HepG2 (cell line): ENCODE measurements around the gene SLIT3. TPM values are rescaled to one million over a fixed set of nuclear protein-coding genes. Genes with fewer than 3 reads are reported as not detected.

Experiments used
- ATAC-seq: fragments of 200-7000 bp; cut with Tn5 transposase; 3 replicates; pipeline ENCODE4 v1.9.1; 2020; ENCODE audit warnings: mild to moderate bottlenecking, moderate library complexity
- BruUV-seq: library from RNA; stranded (reverse); fragments of 400-500 nt; replicated peaks from 2 replicates; lab custom pipeline; 2021; lab: Mats Ljungman, UMichigan
- CTCF ChIA-PET: fragments of 300-600 bp; formaldehyde crosslinking; extraction: SDS; loops from one replicate; lab custom pipeline; 2021; ENCODE audit warnings: low total read pairs, inconsistent platforms, low intra/inter-chr PET ratio; lab: Yijun Ruan, JAX
- POLR2A ChIA-PET: fragments of 350-600 bp; sonication (Branson Sonifier 250); formaldehyde crosslinking; loops from one replicate; lab custom pipeline; 2020; ENCODE audit warnings: antibody characterized with exemption, inconsistent platforms; lab: Yijun Ruan, JAX
- DNase-seq: peaks from one replicate; pipeline ENCODE4 v3.0.0-alpha.2; 2015; ENCODE audit warnings: low spot score
- FAIRE-seq: peaks from 3 replicates; lab custom pipeline; 2011; peaks lifted over from hg19 to GRCh38; lab: Jason Lieb, UNC
- H2AFZ ChIP-seq: one replicate; pipeline ENCODE4 v1.6.1; 2011; ENCODE audit warnings: low read length, inconsistent platforms
- H3K27ac ChIP-seq: fragments of 300-600 bp; 3 replicates; pipeline ENCODE4 v1.8.0; 2011; ENCODE audit warnings: mixed run types, mild to moderate bottlenecking, mixed read lengths, low read length, inconsistent platforms; ENCODE audit not compliant: insufficient read depth; ENCODE audit errors: extremely low read length
- H3K27me3 ChIP-seq, 2 experiments: fragments of 200-600 bp in 1 of 2; 2 replicates in 1 of 2; 3 replicates in 1 of 2; pipeline versions ENCODE4 v1.6.0 to v1.8.0; 2011; ENCODE audit warnings: low read length in 2 of 2, mild to moderate bottlenecking in 2 of 2, moderate library complexity in 2 of 2, inconsistent platforms in 1 of 2; ENCODE audit not compliant: insufficient read depth in 2 of 2, control insufficient read depth in 1 of 2
- H3K36me3 ChIP-seq, 2 experiments: fragments of 200-600 bp in 1 of 2; replicated peaks in 1 of 2; 2 replicates in 1 of 2; 3 replicates in 1 of 2; pipeline versions ENCODE4 v1.5.1 to v1.8.0; 2011; ENCODE audit warnings: low read length in 2 of 2, inconsistent platforms in 1 of 2; ENCODE audit not compliant: insufficient read depth in 2 of 2, control insufficient read depth in 1 of 2
- H3K4me1 ChIP-seq: 2 replicates; pipeline ENCODE4 v1.5.1; 2012; ENCODE audit warnings: low read length, inconsistent platforms; ENCODE audit not compliant: insufficient read depth
- H3K4me2 ChIP-seq: 2 replicates; pipeline ENCODE4 v1.6.0; 2011; ENCODE audit warnings: low read depth, low read length, inconsistent platforms
- H3K4me3 ChIP-seq, 3 experiments: fragments of 200-600 bp in 1 of 3; sonication (generic), shearing (Covaris generic) in 1 of 3; replicated peaks in 1 of 3; 2 replicates each; pipeline ENCODE4 v1.5.1; 2011 to 2016; ENCODE audit warnings: low read length in 3 of 3, inconsistent platforms in 2 of 3, low read depth in 2 of 3, mild to moderate bottlenecking in 2 of 3, control low read depth in 1 of 3, mixed read lengths in 1 of 3; ENCODE audit not compliant: insufficient read depth in 1 of 3
- H3K79me2 ChIP-seq: one replicate; pipeline ENCODE4 v1.6.1; 2011; ENCODE audit warnings: low read length, inconsistent platforms; ENCODE audit not compliant: insufficient read depth
- H3K9ac ChIP-seq: 2 replicates; pipeline ENCODE4 v1.6.0; 2011; ENCODE audit warnings: mild to moderate bottlenecking, low read depth, low read length, inconsistent platforms; ENCODE audit not compliant: insufficient read depth
- H3K9me3 ChIP-seq: 2 replicates; pipeline ENCODE4 v1.5.1; 2012; ENCODE audit warnings: mild to moderate bottlenecking, low read length
- H4K20me1 ChIP-seq: 2 replicates; pipeline ENCODE4 v1.6.0; 2011; ENCODE audit warnings: inconsistent platforms, mild to moderate bottlenecking, low read length, moderate library complexity; ENCODE audit not compliant: insufficient read depth
- HMGA1 ChIP-seq: sonication (generic); formaldehyde crosslinking; conservative IDR thresholded peaks from 2 replicates; pipeline ENCODE4 v1.4.0; 2020; ENCODE audit warnings: missing genetic modification reagents
- SMAD9 ChIP-seq: sonication (generic); formaldehyde crosslinking; IDR thresholded peaks from 2 replicates; pipeline ENCODE4 v1.5.1; 2020; ENCODE audit warnings: mild to moderate bottlenecking, missing genetic modification reagents
- SRF ChIP-seq: IDR thresholded peaks from 2 replicates; pipeline ENCODE4 v1.6.1; 2011; ENCODE audit warnings: mild to moderate bottlenecking, low read depth, low read length, moderate library complexity
- TCF7 ChIP-seq: sonication (generic); IDR thresholded peaks from 2 replicates; pipeline ENCODE4 v1.6.1; 2016; ENCODE audit warnings: antibody characterized with exemption, low read depth
- WIZ ChIP-seq: sonication (generic); formaldehyde crosslinking; IDR thresholded peaks from 2 replicates; pipeline ENCODE4 v1.5.1; 2020; ENCODE audit warnings: mild to moderate bottlenecking, missing genetic modification reagents
- ZBTB33 ChIP-seq: sonication (generic); formaldehyde crosslinking; IDR thresholded peaks from 2 replicates; pipeline ENCODE4 v1.4.0; 2020; ENCODE audit warnings: missing genetic modification reagents
- ZBTB7B ChIP-seq: sonication (generic); formaldehyde crosslinking; IDR thresholded peaks from 2 replicates; pipeline ENCODE4 v1.4.0; 2020; ENCODE audit warnings: missing genetic modification reagents
- ZNF3 ChIP-seq: IDR thresholded peaks from 2 replicates; pipeline ENCODE4 v1.7.0; 2017; ENCODE audit warnings: inconsistent platforms
- ZNF660 ChIP-seq: sonication (generic); formaldehyde crosslinking; IDR thresholded peaks from 2 replicates; pipeline ENCODE4 v1.5.1; 2020; ENCODE audit warnings: mild to moderate bottlenecking, low read depth, missing genetic modification reagents, borderline replicate concordance
- ZNF670 ChIP-seq: sonication (generic); formaldehyde crosslinking; IDR thresholded peaks from 2 replicates; pipeline ENCODE4 v1.8.0; 2022; ENCODE audit warnings: mild to moderate bottlenecking, missing genetic modification reagents, borderline replicate concordance
- WGBS: methylation state at CpG from one replicate; pipeline ENCODE4 v1.1.6; 2017; ENCODE audit warnings: low lambda C conversion rate; 5-methylcytosine and 5-hydroxymethylcytosine counted together
- in situ Hi-C: cut with HindIII; loops from 2 replicates; pipeline ENCODE4 v1.10.0; 2017; ENCODE audit warnings: low pct_unique_long_range_greater_than_20kb; ENCODE audit not compliant: extremely low pct_ligation_motif_present
- intact Hi-C: fragments of 100-400 bp; cut with micrococcal nuclease; formaldehyde crosslinking; loops from one replicate; pipeline ENCODE4 v1.10.0; 2022; ENCODE audit not compliant: unreplicated experiment
- polyA plus RNA-seq, 8 experiments: library from polyadenylated mRNA; depleted of rRNA in 3 of 8; stranded (reverse) in 7 of 8; unstranded in 1 of 8; fragments of >200 nt; fragmentation: Illumina TruSeq in 4 of 8; extraction: Trizol in 4 of 8; gene quantifications; 2 replicates each; pipeline versions ENCODE4 v1.2.1 to v1.2.3, GENCODE V29; 2011 to 2016; ENCODE audit warnings: low read depth in 4 of 8, missing spikeins in 1 of 8, mixed read lengths in 1 of 8; ENCODE audit not compliant: insufficient read depth in 1 of 8
- total RNA-seq, 5 experiments: library from RNA; depleted of rRNA; stranded (reverse); fragments of >200 nt; fragmentation: Illumina TruSeq; extraction: Trizol; gene quantifications; 2 replicates each; pipeline ENCODE4 v1.2.3, GENCODE V29; 2016; ENCODE audit warnings: low read depth in 1 of 5
- TF ChIP-seq, protein P1 (sequence below): sonication (generic); formaldehyde crosslinking; conservative IDR thresholded peaks from 2 replicates; pipeline ENCODE4 v1.4.0; 2020; ENCODE audit warnings: mild to moderate bottlenecking, missing genetic modification reagents, moderate library complexity

SLIT3 gene
- total and polyA plus RNA-seq, 2 of the 13 experiments (the other 11 are each of a cell fraction or from before 2014, with no cell fraction given), result not detected

DNA sequence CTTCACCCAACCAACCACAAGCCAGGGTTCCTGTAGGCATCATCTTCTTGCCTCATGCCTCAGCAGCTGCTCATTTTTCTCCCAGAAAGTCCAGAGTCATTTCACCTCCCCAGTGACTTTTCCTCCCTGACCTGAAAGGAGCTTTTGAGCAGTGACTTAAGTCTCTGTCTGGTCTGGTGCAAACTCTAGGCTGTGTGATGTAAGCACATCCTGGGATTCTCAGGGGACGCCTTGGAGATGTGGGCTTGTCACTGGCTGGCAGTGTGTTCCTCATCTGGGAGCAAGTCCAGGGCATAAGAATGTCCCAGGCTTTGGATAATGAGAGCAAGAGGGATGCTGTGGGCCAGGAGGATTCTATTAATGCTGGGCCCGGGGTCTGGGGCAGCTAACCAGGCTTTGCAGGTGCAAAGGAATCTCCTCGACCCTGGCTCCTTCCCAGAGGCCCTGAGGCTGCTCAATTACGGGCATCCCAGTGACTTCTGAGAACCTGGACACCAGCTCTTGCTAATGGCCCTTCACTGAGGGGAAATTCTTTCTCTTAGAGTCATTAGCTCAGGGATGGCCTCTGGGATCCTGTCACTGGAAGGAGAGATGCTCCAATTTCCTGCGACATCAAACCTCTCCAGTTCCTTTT lies 510.8 kb downstream of the SLIT3 start:
- no peak for DNase-seq
- Histone ChIP-seq H3K9me3 (no peaks in the 10 kb centered on the region), H2AFZ (no peak overlapping the region), H3K4me2 (no peak overlapping the region), H3K36me3 (no peaks in the 10 kb centered on the region), H3K4me1 (no peaks in the 10 kb centered on the region), H3K27ac (no peak overlapping the region), H3K9ac (no peak overlapping the region), H3K4me3 (no peak overlapping the region), H3K27me3 (peaks cover 5 to 77% of the 10 kb centered on the region in 2 experiments), H3K79me2 (no peaks in the 10 kb centered on the region), H4K20me1 (no peaks in the 10 kb centered on the region)
- no peak for FAIRE-seq
- in situ Hi-C loops, result no loop called here
- BruUV-seq, result no TSS peak
- 48% methylated on average over 2 of the region's 5 CpGs for WGBS
- ChIA-PET CTCF (no interaction called here), POLR2A (no interaction called here)
- no peak for ATAC-seq
- TF ChIP-seq SRF (no peak), HMGA1 (no peak), TCF7 (no peak), ZNF670 (no peak)
- intact Hi-C loops, result no loop called here

DNA sequence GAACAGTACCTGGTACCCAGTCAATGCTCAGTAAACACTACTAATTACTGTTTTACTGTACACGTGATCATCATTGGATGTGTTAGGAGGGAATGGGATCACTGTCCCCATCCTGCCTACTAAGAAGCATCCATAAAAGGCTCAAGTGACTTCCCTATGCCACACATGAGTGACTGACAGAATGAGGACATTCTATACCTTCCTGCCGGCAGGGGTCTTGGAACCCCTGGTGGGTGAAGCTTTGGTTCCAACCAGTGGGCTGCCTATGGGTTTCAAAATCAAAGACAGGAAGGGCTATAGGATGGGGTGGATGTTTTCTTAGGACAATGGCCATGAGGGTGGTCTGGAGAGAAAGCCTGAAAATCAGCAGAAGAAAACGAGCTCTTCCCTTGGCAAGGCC lies 512.2 kb downstream of the SLIT3 start:
- intact Hi-C loops, result no loop called here
- no peaks in the 10 kb centered on the region for H4K20me1 ChIP-seq
- H3K4me1 ChIP-seq, result no peaks in the 10 kb centered on the region
- WGBS, result 15% methylated on average over 3 of the region's 3 CpGs
- no peak overlapping the region for H2AFZ ChIP-seq
- H3K27ac ChIP-seq, result no peak overlapping the region
- no peak for DNase-seq
- H3K27me3 ChIP-seq, result peaks cover 5 to 64% of the 10 kb centered on the region in 2 experiments
- FAIRE-seq, result no peak
- in situ Hi-C loops, result no loop called here
- H3K36me3 ChIP-seq, result no peaks in the 10 kb centered on the region
- POLR2A ChIA-PET, result no interaction called here
- CTCF ChIA-PET, result no interaction called here
- no peaks in the 10 kb centered on the region for H3K9me3 ChIP-seq
- no peaks in the 10 kb centered on the region for H3K79me2 ChIP-seq
- H3K9ac ChIP-seq, result no peak overlapping the region
- H3K4me3 ChIP-seq, result no peak overlapping the region
- BruUV-seq, result no TSS peak
- H3K4me2 ChIP-seq, result no peak overlapping the region
- no peak for ATAC-seq
- no peak for TF ChIP-seq ZBTB33
- TF ChIP-seq, protein P1, sequence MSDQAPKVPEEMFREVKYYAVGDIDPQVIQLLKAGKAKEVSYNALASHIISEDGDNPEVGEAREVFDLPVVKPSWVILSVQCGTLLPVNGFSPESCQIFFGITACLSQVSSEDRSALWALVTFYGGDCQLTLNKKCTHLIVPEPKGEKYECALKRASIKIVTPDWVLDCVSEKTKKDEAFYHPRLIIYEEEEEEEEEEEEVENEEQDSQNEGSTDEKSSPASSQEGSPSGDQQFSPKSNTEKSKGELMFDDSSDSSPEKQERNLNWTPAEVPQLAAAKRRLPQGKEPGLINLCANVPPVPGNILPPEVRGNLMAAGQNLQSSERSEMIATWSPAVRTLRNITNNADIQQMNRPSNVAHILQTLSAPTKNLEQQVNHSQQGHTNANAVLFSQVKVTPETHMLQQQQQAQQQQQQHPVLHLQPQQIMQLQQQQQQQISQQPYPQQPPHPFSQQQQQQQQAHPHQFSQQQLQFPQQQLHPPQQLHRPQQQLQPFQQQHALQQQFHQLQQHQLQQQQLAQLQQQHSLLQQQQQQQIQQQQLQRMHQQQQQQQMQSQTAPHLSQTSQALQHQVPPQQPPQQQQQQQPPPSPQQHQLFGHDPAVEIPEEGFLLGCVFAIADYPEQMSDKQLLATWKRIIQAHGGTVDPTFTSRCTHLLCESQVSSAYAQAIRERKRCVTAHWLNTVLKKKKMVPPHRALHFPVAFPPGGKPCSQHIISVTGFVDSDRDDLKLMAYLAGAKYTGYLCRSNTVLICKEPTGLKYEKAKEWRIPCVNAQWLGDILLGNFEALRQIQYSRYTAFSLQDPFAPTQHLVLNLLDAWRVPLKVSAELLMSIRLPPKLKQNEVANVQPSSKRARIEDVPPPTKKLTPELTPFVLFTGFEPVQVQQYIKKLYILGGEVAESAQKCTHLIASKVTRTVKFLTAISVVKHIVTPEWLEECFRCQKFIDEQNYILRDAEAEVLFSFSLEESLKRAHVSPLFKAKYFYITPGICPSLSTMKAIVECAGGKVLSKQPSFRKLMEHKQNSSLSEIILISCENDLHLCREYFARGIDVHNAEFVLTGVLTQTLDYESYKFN, result no peak
- no peak for TF ChIP-seq ZBTB7B (CRISPR knock-in tag)
- no peak for TF ChIP-seq SMAD9 (CRISPR knock-in tag)
- no peak for TF ChIP-seq WIZ (CRISPR knock-in tag)
- no peak for TF ChIP-seq ZNF660 (CRISPR knock-in tag)
- TF ChIP-seq ZNF3, result no peak
